MM.1S (cell line): ENCODE measurements around the gene OAF.

Experiments used
- CTCF ChIP-seq: fragments of 300-600 bp; sonication (generic); IDR thresholded peaks from 2 replicates; pipeline ENCODE4 v1.5.1; 2016; ENCODE audit warnings: antibody characterized with exemption, low read length, mixed read lengths
- EZH2 ChIP-seq: fragments of 300-600 bp; sonication (generic); optimal IDR thresholded peaks from 2 replicates; pipeline ENCODE3; 2017; ENCODE audit warnings: low read depth, mild to moderate bottlenecking, antibody characterized with exemption, low read length, mixed read lengths
- EZH2phosphoT487 ChIP-seq: fragments of 300-600 bp; sonication (generic); IDR thresholded peaks from 2 replicates; pipeline ENCODE4 v1.6.1; 2018; ENCODE audit warnings: antibody characterized with exemption, low read length

DNA sequence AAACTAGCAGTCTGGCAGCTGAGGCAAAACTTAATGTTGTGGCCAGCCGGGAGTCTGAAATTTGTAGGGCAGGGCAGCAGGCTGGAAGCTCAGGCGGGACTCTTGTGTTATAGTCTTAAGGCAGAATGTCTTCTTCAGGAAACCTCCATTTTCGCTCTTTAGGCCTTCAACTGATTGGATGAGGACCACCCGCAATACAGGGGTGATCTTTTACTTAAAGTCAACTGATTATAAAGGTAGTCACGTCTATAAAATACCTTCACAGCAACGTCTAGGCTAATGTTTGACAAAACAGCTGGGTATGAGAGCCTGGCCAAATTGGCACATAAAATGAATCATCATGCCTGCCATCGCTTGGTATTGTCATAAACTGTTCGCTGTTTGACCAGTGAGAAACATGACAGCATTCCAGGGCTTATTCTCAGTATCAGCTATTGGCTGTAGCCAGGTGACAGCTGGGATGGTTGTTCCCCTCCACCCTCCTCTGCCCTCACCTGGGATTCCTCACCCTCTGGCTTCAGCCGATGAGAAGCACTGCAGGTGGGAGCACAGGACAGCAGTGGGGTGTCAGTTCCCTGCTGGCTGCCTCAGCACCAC is 22.5 kb downstream of the OAF start:
- TF ChIP-seq CTCF (no peak), EZH2 (no peak), EZH2phosphoT487 (no peak)
